HG03097 (cell line): ENCODE results near the gene SLC43A3.

Source experiments
- ATAC-seq: cut with Tn5 transposase; IDR thresholded peaks from one replicate; pipeline ENCODE4 v1.9.1; 2021; ENCODE audit not compliant: unreplicated experiment, low FRiP score

The SLC43A3 gene

DNA sequence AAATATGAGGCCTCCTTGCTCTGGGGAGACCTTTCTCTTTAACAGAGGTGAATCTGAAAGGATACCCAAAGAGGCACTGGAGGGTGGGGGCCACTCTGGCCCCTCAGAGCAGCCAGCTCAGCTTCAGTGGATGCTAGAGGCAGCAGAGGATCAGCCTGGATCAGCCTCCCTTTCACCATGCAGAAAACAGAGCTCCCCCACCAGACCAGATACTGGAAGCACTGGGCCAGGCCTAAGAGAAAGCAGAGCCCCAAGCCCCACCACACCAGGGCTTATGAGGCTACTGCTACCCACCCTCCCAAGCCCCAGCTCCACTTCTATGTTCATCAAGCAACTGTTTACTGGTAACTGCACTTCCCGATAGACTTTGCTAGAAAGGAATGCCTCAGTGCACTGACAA is 4.0 kb upstream of the SLC43A3 start:
- ATAC-seq: no peak

DNA sequence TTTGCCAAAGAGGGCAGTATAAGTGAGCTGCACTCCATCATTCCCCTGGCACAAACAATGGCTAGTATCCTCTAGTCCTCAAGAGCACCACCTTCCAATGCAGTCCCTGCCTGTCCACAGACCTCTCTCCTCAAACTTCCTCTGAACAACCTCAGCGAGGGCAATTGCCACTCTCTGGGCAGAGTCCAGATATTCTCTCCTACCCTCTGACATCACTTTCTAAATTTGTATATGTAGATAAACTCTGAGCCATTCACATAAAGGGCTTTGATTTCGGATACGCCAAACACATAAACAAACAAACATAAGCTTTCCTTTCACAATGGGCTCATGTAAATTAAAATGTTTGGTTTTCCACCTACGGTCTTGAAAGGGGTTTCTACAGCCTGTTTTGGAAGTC is 3.0 kb upstream of the SLC43A3 start:
- no peak for ATAC-seq

DNA sequence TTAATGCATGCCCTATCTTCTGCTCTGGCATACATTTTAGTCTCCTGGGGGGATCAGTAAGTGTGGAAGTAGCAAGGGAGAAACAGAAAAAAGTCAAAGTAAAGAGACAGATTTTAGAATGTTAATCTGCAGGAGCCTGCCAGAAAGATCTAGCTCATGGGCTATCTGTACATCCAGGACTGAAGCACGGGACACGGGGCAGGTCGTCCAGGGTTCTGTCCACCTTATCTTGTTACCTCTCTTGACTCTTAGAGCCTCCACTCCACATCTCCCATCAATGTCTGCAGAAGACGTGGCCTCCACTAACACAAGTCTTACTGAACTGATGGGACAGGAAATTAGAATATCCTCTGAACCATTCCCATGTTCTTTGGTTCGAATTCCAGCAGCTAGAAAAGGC is 1.7 kb upstream of the SLC43A3 start:
- no peak for ATAC-seq

DNA sequence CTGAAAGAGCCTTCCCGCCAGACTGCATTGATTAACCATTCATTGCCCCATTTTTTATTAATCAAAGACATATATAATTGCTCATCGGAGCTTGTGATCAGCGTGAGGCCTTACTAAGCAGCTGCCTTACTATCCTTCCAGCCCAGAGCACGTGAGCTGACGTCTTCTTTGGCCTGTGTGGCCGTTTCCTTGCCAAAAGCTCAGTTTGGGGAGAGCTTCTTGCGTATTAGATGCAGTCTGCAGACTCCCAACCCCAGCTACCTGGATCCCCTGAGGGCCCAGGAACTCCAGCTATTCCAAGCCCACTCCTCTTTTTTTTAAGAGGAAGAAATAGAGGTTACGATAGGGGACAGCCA is 784 bp upstream of the SLC43A3 start:
- ATAC-seq: no peak

DNA sequence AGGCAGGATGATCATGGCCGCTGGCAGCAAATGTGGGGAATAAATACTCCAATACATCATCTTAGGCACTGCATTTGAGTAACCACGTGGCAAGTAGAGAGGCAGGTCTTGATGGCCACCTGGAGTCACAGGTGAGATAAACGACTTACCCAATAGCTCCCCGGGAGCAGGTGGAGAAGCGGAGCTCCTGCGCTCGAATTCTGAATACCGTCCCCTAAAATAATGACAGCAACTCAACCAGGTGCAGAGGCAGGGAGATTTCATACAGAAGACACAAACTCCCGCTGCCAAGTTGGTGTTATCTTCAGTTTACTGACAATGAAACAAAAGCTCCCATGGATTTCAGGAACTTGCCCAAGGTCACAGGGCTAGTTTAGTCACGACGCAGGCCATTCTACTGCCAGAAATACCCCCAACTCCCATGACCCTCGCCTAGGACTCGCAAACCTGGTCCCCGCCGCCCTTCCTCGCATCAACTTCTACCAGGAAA is 437 bp downstream of the SLC43A3 start:
- ATAC-seq: no peak

DNA sequence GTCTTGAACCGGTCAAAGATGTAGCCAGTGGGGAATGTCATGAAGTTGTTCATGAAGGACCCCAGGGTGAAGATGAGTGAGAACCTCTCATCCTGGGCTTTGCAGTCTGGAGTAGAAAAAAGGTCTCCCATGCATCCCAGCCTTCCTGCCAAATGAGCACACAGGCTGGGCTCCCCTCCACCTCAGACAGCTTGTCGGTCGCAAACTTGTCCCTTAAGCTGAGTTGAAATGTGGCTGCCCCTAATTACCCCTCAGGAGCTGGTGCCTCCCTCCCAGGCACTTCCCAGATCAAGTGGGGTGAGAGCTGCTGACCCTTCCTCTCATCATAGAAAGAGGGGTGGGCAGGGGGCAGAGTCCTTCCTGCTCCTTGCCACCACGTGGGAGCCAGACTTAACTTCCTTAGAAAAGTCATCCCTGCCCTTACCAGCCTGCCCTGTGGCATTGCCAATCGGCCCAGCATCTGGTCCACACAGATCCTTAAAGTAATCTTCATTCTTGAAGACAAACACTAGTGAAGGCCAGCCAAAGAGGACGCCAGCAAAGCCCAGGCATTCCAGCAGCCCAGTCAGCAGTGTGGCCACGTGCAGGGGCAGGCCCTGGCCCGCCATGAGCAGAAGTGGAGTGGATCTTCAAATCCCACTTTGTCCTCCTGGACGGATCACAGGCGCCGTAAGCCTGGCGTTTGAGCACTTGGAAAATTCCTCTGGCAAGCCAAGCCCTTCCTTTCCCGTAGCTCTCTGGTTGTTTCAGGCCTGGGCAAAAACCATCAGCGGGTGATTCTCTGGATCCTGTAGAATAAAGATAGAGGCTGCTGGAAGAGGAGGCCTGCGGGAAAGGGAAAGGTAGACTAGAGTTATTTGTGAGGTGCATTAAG is 1.1 kb downstream of the SLC43A3 start:
- no peak for ATAC-seq

DNA sequence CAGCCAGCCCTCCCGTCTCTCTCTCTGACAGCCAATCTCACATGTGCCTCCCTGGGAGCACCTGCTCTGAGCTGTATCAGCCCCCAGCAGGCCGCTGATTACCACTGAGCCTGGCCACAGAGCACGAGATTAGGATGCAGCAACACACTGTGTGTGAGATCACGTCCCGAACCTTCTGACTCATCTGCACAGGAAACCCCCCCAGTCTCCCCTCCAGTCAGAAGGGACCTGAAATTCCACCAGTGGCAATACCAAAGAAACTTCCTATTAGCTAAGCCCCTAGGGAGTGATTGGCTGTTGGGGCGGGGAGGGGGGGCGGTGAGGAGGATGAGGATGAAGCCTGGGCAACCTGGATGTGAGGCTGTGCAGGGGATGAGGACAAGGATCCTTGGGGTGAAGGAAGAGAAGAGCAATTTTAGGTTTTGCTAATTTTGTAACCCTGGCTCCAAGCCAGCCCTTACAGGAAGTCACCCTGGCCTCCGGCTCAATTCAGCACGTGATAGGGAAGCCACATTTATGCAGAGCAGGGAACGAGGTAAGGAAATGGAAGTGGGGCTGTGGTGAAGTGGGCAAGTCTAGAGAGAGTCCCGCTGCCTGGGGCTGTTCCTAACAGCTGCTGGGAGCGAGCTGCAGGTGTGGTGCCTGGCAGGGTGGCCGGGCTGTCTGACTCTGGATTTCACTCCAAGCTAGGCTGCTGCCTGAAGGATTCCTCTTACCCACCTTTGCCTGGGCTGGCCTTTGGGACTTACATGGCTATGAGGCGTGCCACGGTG is 1.9 kb downstream of the SLC43A3 start:
- ATAC-seq: peak; percentile 89

DNA sequence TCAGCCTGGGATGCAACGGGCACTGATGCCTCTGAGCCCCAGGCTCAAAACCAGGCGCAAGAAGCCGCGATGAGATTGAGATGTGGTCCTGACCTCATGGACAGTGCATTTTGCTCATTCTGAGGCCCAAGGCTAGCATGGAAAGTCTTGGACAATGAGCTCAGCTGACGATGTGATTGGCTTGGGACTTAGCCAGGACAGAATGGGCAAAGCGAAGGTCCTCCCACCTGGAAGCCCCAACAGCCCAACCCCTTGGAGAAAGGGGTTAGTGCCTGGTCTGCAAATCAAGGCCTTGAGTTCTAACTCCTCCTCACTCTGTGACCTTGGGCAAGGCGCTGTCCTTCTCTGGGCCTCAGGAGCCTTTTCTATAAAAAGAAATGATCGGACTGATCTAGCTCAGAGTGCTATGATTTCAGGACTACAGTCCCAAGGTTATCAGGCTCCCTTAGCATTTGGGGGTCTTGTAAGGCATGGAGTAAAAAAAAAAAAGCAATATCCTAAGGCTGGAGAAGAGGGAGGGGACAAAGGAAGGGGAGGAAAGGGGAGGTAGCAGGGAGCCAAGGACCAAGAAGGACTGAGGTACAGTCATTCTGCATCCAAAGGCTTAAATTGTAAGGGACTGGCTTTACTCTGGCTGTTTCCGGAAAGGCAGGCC is 2.7 kb downstream of the SLC43A3 start:
- ATAC-seq: no peak

DNA sequence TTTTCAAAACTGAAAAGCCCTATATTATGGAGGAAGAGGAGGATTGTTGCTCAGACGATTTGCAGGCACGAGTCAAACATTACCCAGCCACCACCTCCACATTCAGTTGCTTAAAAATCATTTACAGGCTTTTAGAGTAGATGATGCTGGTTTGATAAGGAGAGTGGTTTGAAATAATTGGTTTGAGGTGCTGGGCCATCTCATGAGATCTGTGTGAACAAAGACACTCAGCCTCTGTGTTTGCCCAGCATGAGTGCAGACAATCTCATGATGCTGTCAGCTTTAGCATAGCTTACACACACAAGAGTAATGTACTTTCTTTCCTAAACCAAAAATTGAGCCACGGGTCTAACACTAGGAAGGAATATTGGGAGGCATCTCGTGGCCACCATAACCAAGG is 4.3 kb downstream of the SLC43A3 start:
- no peak for ATAC-seq

DNA sequence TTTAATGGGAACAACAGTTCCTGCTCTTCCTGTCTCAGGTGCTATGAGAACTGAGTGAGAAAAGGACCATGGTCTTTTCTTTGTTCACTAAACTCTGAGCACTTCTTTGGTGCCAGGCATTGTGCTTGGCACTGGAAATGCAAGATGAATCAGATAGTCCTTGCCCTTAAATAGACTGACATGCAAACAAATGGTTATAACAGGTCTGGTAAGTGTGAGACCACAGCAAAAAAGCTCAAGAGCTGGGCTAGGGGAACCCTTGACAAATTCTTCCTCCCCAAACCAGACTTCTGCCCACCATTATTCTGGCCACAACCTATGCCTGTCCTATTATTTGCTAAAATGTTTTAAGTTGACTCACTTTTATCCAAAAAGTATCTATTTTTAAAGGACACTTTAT is 5.1 kb downstream of the SLC43A3 start:
- ATAC-seq: no peak

DNA sequence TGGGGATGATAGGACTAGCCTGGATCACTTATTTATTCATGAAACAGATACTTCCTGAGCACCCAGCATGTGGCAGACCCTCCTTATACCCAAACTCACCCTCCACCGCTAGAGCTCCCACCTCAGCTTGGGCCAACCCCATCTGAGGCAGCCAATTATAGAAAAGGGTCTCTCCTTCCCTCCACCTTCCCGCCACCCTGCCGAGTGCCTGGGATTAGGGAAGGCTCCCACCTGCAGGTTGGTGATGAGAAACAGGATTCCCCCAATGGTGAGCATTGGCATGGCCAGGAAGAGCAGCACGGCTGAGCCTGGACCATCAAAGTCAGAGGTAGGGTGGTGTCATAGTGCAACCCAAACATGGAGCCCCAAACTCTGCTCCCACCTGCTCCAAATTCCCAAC is 5.9 kb downstream of the SLC43A3 start:
- no peak for ATAC-seq

DNA sequence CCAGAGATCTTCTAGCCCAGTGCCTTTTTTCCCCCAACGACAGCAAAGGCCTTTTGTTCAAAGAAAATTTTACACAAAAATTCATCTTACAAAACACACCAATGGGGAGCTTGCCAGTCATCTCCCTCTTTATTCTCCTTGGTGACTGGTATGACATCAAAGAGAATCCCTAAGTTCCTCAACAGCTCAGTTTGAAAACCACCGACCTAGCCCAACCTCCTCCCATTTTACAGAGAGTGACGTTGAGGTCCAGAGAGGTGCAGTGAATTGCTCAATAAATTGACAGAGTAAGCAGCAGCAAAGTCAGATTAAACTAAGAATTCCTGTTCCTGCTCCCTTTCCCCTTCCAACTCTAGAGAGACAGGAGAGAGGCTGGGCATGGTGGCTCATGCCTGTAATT is 7.8 kb downstream of the SLC43A3 start:
- ATAC-seq: no peak

DNA sequence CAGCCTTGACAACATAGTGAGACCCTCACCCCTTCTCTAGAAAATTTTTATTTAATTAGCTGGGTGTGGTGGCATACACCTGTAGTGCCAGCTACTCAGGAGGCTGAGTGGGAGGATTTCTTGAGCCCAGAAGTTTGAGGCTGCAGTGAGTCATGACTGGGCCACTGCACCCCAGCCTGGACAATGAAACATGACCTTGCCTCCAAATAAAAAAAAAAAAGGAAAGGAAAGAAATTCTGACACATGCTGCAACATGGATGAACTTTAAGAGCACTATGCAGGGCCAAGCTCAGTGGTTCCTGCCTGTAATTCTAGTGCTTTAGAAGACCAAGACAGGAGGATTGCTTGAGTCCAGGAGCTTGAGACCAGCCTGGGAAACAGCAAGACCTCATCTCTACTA is 8.8 kb downstream of the SLC43A3 start:
- no peak for ATAC-seq

DNA sequence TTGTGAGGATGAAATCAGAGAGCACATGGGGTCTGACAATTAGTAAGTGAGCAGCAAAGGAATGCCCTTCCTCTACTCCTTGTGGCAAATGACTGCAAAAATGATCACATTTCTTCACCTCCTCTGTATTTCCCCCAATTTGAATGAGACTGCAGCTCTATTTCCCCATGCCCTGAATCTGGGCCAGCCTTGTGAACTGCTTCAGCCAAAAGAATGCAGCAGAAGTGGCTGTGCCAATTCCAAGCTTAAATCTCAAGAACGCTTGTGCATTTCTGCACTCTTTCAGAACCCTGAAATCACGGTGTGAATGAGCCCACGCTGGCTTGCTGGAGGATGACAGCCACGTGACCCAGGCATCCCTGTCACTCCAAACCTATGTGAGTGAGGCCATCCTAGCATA is 9.9 kb downstream of the SLC43A3 start:
- ATAC-seq: no peak

DNA sequence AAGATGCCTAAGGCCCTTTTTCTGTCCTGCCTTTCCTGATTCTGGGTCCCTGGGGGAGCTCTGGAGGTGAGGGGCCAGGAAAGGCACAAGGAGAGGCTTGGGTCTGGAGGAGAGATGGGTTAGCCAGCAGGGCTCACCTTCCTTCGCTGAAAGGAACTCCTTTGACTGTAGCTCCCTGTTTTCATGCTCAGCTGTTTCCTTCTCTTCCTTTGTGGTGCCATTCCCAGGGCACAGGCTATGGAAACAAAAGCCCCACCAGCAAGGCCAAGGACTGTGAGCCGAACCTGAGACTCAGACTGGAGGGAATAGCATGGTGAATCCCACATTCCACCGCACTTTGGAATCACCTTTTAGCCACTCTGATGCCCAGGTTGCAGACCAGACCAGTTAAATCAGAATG is 10.5 kb downstream of the SLC43A3 start:
- ATAC-seq: no peak

DNA sequence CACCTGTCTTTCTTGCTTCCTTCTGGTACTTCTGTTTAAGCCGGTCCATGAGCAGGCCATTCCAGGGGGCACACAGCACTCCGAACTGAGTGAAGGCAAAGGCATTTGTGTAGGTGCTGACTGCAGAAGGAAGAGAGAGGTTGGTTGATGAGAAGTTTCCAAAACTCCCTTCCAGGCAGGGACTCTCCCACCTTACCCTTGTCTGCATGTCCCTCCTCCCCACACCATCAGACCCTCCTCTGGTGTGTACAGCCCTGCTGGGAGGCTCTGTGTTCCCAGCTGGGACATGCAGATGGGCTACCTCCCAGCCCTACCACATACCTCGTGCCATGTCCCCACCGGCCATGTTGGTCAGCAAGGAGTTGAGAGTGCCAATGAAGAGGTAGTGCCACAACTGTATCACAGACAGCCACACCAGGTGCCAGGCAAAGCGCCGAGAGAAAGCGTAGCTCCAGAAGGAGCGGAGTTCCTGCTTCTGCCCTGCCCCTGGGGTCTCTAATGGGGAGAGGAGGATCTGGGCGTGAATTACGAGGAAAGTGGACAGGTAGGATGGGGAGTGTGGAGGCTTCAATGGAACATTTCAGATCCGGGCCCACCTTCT is 12.2 kb downstream of the SLC43A3 start:
- no peak for ATAC-seq

DNA sequence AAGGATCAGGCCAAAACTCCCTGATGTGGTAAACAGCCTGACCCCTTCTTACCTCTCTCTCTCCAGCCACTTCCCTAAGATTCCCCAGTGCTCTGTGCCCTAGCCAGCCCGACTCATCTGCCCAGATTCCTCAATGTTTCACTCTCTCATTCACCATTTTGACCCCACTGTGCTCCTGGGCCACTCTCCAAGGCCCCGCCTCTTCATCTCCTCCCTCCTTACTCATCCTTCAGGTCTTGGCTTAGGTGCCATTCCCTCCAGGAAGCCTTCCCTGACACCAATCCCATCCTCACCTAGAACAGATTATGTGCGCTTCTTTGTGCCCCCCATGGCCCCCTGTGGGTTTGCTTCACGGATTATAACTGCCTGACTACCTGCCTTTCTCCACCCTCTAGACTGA is 13.2 kb downstream of the SLC43A3 start:
- ATAC-seq: no peak

DNA sequence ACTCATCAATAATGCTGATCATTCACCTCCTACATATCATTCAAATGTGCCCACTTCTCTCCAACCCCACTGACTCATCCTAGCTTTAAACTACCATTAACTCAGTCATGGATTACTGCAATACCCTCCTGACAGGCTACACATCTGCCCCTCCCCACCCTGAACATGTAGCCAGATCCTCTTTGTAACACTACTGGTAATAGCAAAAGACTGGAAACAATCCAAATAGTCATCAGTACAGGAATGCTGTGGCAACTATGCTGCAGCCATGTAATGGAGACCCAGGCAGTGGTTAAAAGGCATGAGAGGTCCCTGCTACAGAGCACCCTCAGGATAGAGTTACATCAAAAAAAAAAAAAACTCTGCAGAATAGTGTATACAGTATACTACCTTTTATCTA is 16.6 kb downstream of the SLC43A3 start:
- no peak for ATAC-seq

DNA sequence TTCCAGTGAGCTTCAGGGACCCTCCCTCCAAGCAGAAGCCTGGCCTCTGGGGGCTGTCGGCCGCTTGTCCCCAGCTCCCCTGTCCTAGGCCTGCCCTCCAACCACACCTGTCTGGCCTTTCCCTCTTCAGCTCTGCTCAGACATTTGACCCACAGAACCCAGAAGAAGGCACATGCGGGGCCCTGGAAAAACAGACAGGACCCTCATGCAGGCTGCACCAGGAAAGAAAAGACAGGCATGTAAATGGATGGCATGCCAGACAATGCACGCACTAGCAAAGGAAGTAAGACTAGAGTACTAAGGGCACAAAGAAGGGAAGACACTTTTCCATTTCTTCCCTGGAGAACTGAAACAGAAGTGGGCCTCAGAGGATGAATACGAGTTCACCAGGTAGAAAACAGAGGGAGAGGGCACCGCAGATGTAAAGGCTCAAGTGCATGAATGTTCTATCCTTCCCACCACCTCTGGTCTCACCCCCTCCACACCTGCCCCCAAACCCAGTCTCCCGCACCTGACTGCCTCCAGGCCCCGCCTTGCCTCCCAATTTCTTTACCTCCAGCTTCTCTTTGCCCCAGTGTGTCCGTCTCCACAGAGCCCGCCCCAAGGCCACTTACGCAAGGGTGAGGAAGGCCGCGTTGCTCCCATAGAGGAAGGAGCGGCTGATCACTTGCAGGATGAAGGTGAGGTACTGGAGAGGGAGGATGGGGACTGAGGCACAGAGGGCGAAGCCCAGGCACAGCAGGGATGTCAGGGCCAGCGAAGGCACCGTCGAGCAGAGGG is 17.4 kb downstream of the SLC43A3 start:
- no peak for ATAC-seq

DNA sequence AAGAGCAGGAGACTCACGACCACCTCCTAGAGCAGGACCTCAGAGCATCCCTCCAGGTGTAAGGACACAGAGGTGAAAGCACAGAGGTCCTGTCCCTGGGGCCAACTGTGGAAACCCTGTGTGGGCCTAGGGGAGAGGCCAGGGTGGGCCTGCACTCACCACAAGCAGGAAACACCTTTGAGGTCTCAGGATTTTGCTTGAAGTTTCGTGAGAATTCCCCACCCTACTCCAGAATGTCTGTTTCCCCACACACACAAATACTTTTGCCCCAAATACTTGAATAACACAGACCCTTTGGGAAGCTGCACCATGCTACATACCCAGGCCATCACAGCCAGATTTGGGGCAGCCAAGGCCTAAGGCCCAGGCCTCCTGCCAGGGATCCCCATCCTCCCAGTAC is 18.1 kb downstream of the SLC43A3 start:
- ATAC-seq: no peak
